ENCODE results near the gene AAK1.

GRCh38 chr2:69564604-69565003, 78.9 kb downstream of the AAK1 start:
- TF ChIP-seq CTCF (IDR thresholded peaks at IDR 0.05) (no peak), POLR2A (IDR thresholded peaks at IDR 0.05) (no peak)
